ENCODE measurements around the gene ZBTB42. TPM values are rescaled to one million over a fixed set of nuclear protein-coding genes. Genes with fewer than 3 reads are reported as not detected.

Gene ZBTB42
- total RNA-seq, 2 experiments from 2014 or later, result 1.3 to 1.6 TPM

Other genes starting within 250 kb of the ZBTB42 start
- gene C14orf180, start 221.3 kb upstream of the ZBTB42 start, total RNA-seq, result not detected
- gene TMEM179, start 196.3 kb upstream of the ZBTB42 start, total RNA-seq, result under 1 TPM; 0.17 to 0.21 TPM
- 10 to 100 TPM; 50.7 to 50.9 TPM for gene INF2, start 111.5 kb upstream of the ZBTB42 start, total RNA-seq
- gene ADSS1, start 76.9 kb upstream of the ZBTB42 start, total RNA-seq, result 1 to 10 TPM; 5.1 to 5.5 TPM
- gene SIVA1, start 48.0 kb upstream of the ZBTB42 start, total RNA-seq, result 10 to 100 TPM; 86.1 to 92.7 TPM
- gene AKT1, start 5.4 kb upstream of the ZBTB42 start, total RNA-seq, result 100 to 1,000 TPM; 114 to 115 TPM
- gene CEP170B, start 64.2 kb downstream of the ZBTB42 start, total RNA-seq, result 1 to 10 TPM; 3.3 TPM
- not detected for gene PLD4, start 123.8 kb downstream of the ZBTB42 start, total RNA-seq
- under 1 TPM; 0.10 TPM for gene AHNAK2, start 177.3 kb downstream of the ZBTB42 start, total RNA-seq
- gene CLBA1, start 184.7 kb downstream of the ZBTB42 start, total RNA-seq, result under 1 TPM; 0.40 to 0.43 TPM
- gene CDCA4, start 220.0 kb downstream of the ZBTB42 start, total RNA-seq, result 10 to 100 TPM; 59.6 to 60.4 TPM

All from activated naive CD4-positive, alpha-beta T cell treated with anti-CD3 and anti-CD28 coated beads for 36 hours (primary cell).